ENCODE results near the gene SLC25A18. TPM values are rescaled to one million over a fixed set of nuclear protein-coding genes. Genes with fewer than 3 reads are reported as not detected.

Gene SLC25A18
- total and polyA plus RNA-seq, 2 of the 8 experiments (the other 6 are each of a cell fraction or from before 2014, with no cell fraction given), result 2.8 to 2.9 TPM

- TF ChIP-seq GABPA (IDR thresholded peaks at IDR 0.05; ENCODE audit: borderline replicate concordance, insufficient read depth, low read length) (no peak), TBP (IDR thresholded peaks at IDR 0.05; ENCODE audit: low read depth, low read length) (no peak)
These were observed 27.0 kb upstream of the SLC25A18 start (continued) for GRCh38 chr22:17536269-17536668.
